NCI-H748 treated with DMSO at 0.1 percent for 48 hours (cell line): ENCODE measurements around the gene SPEN.

Experiments used
- DNase-seq: peaks from one replicate; lab custom pipeline; 2025; lab: John Stamatoyannopoulos, UW

SPEN gene

GRCh38 chr1:15985611-15986297 lies 138.2 kb downstream of the SPEN start:
- DNase-seq: no peak

GRCh38 chr1:15988856-15989736 lies 141.6 kb downstream of the SPEN start:
- no peak for DNase-seq

- no peak for DNase-seq
These were observed 142.3 kb downstream of the SPEN start for GRCh38 chr1:15989776-15990175.
